Gastroesophageal sphincter (tissue), 4 donors: ENCODE measurements around the gene EXOC2. TPM values are rescaled to one million over a fixed set of nuclear protein-coding genes. Genes with fewer than 3 reads are reported as not detected.
"Not testable (repeated sequence)": the region's sequence is repeated elsewhere in the genome, so short reads cannot be mapped to it uniquely, and the experiment has no call there.

Experiments
- ATAC-seq: fragments of 150-250 bp; one replicate; pipeline ENCODE4 v1.9.1; 2016; ENCODE audit warnings: mild to moderate bottlenecking, moderate library complexity
- H3K27ac ChIP-seq, 4 donors: fragments of 200-600 bp; sonication (generic) in 3 of 4; 1 replicate in 3 of 4; 2 replicates in 1 of 4; pipeline ENCODE4 v1.5.1; 2016 to 2019
- H3K27me3 ChIP-seq: fragments of 200-600 bp; sonication (generic); one replicate; pipeline ENCODE4 v1.5.1; 2019
- H3K36me3 ChIP-seq, 2 donors: fragments of 200-600 bp; sonication (generic); one replicate each; pipeline ENCODE4 v1.5.1; 2019; ENCODE audit warnings: control low read depth in 1 of 2
- H3K4me1 ChIP-seq, 3 donors: fragments of 200-600 bp; sonication (generic); 1 replicate in 2 of 3; 2 replicates in 1 of 3; pipeline ENCODE4 v1.5.1; 2016 to 2019; ENCODE audit warnings: control low read depth in 2 of 3
- H3K4me3 ChIP-seq, 2 donors: fragments of 200-600 bp; sonication (generic); one replicate each; pipeline ENCODE4 v1.5.1; 2019; ENCODE audit warnings: mild to moderate bottlenecking in 1 of 2, moderate library complexity in 1 of 2
- H3K9me3 ChIP-seq, 3 donors: fragments of 200-600 bp; sonication (generic); one replicate each; pipeline ENCODE4 v1.5.1; 2017 to 2019; ENCODE audit warnings: control low read depth in 2 of 3
- CTCF ChIP-seq, 4 experiments: fragments of 200-600 bp in 2 of 4; fragments of 450-650 bp in 2 of 4; sonication (generic) in 1 of 4; IDR thresholded peaks; one replicate each; pipeline ENCODE4 v1.5.1; 2017 to 2019; ENCODE audit warnings: antibody characterized with exemption in 4 of 4, mild to moderate bottlenecking in 2 of 4, moderate library complexity in 2 of 4
- EP300 ChIP-seq: sonication (generic); formaldehyde crosslinking; IDR thresholded peaks from one replicate; pipeline ENCODE4 v1.6.1; 2017; ENCODE audit warnings: antibody characterized with exemption, mild to moderate bottlenecking
- POLR2A ChIP-seq, 2 donors: fragments of 450-650 bp; IDR thresholded peaks; one replicate each; pipeline ENCODE4 v1.6.1; 2017; ENCODE audit warnings: antibody characterized with exemption in 2 of 2, mild to moderate bottlenecking in 2 of 2, moderate library complexity in 1 of 2
- POLR2AphosphoS5 ChIP-seq: sonication (generic); formaldehyde crosslinking; IDR thresholded peaks from one replicate; pipeline ENCODE4 v1.6.1; 2017; ENCODE audit warnings: antibody characterized with exemption
- WGBS, 2 donors: methylation state at CpG; one replicate each; pipeline ENCODE4 v1.1.5; 2018; ENCODE audit warnings: low coverage in 1 of 2; 5-methylcytosine and 5-hydroxymethylcytosine counted together
- total RNA-seq, 4 donors: library from RNA; depleted of rRNA; stranded (reverse); fragments of >200 nt; gene quantifications; one replicate each; pipeline ENCODE4 v1.1.0, GENCODE V29; 2016

Gene EXOC2
- total RNA-seq, 4 donors from 2014 or later = 17.8 to 39.2 (median 25.8) TPM

- ATAC-seq = no peak
- no peaks in the 10 kb centered on the region for H3K9me3 ChIP-seq
- no peaks in the 10 kb centered on the region for H3K36me3 ChIP-seq
- no peaks in the 10 kb centered on the region for H3K27me3 ChIP-seq
- peaks cover 0 to 33% (median 4%) of the 10 kb centered on the region in 3 donors for H3K4me1 ChIP-seq
- WGBS, 2 donors = 62 to 88% methylated on average over 2 to 3 of the region's 3 CpGs
- H3K4me3 ChIP-seq = no peak overlapping the region
- TF ChIP-seq CTCF (IDR thresholded peaks at IDR 0.05) = no peak
- no peak for TF ChIP-seq POLR2A (IDR thresholded peaks at IDR 0.05)
- no peak for TF ChIP-seq POLR2AphosphoS5
- no peak for TF ChIP-seq EP300
- no peak overlapping the region for H3K27ac ChIP-seq
Measured at GRCh38 chr6:674956-675355, 18.0 kb downstream of the EXOC2 start.

GRCh38 chr6:674406-674805 is 18.5 kb downstream of the EXOC2 start:
- no peak overlapping the region for H3K27ac ChIP-seq
- H3K4me1 ChIP-seq = peaks cover 0 to 27% (median 4%) of the 10 kb centered on the region in 3 donors
- TF ChIP-seq EP300 = no peak
- no peak for TF ChIP-seq CTCF (IDR thresholded peaks at IDR 0.05)
- TF ChIP-seq POLR2AphosphoS5 = no peak
- no peak for TF ChIP-seq POLR2A (IDR thresholded peaks at IDR 0.05)
- H3K36me3 ChIP-seq = peaks cover 0 to 1% of the 10 kb centered on the region in 2 donors
- ATAC-seq = no peak
- H3K4me3 ChIP-seq = no peak overlapping the region
- no peaks in the 10 kb centered on the region for H3K9me3 ChIP-seq
- no peaks in the 10 kb centered on the region for H3K27me3 ChIP-seq

- Histone ChIP-seq H3K4me1 (no peaks in the 10 kb centered on the region), H3K27ac (no peak overlapping the region), H3K27me3 (no peaks in the 10 kb centered on the region), H3K9me3 (no peaks in the 10 kb centered on the region), H3K4me3 (no peak overlapping the region), H3K36me3 (peaks cover 0 to 7% of the 10 kb centered on the region in 2 donors)
- 91 to 100% methylated on average over 1 to 4 of the region's 7 CpGs for WGBS, 2 donors
- no peak for TF ChIP-seq POLR2A (IDR thresholded peaks at IDR 0.05)
- TF ChIP-seq CTCF (IDR thresholded peaks at IDR 0.05) = no peak
- TF ChIP-seq POLR2AphosphoS5 = no peak
- no peak for TF ChIP-seq EP300
- no peak for ATAC-seq
Measured at GRCh38 chr6:667253-667927, 25.5 kb downstream of the EXOC2 start.

GRCh38 chr6:665403-666267 is 27.3 kb downstream of the EXOC2 start:
- no peak for ATAC-seq
- WGBS, 2 donors = 87 to 91% methylated on average over 5 of the region's 5 CpGs
- TF ChIP-seq POLR2A (IDR thresholded peaks at IDR 0.05) (no peak), POLR2AphosphoS5 (no peak), EP300 (no peak), CTCF (IDR thresholded peaks at IDR 0.05) (no peak)
- no peaks in the 10 kb centered on the region for H3K27me3 ChIP-seq
- H3K4me1 ChIP-seq = no peaks in the 10 kb centered on the region
- no peaks in the 10 kb centered on the region for H3K9me3 ChIP-seq
- H3K4me3 ChIP-seq = no peak overlapping the region
- H3K36me3 ChIP-seq = peaks cover 0 to 7% of the 10 kb centered on the region in 2 donors
- H3K27ac ChIP-seq = no peak overlapping the region

GRCh38 chr6:663788-664187 is 29.2 kb downstream of the EXOC2 start:
- H3K9me3 ChIP-seq, H3K27ac ChIP-seq, H3K4me3 ChIP-seq, H3K36me3 ChIP-seq, H3K27me3 ChIP-seq, ATAC-seq: not testable (repeated sequence)
- WGBS, 2 donors = 73 to 100% methylated on average over 2 to 4 of the region's 4 CpGs
- peaks cover 0 to 16% (median 7%) of the 10 kb centered on the region in 3 donors for H3K4me1 ChIP-seq
